H9 (cell line): Measurements from ENCODE around the gene PPP1R17. TPM values are rescaled to one million over a fixed set of nuclear protein-coding genes. Genes with fewer than 3 reads are reported as not detected.

Experiments used
- DNase-seq: peaks from one replicate; pipeline ENCODE4 v3.0.0-alpha.2; 2017
- H2AFZ ChIP-seq: one replicate; pipeline ENCODE4 v1.6.1; 2013; ENCODE audit warnings: mild to moderate bottlenecking, low read length, control low read depth, moderate library complexity
- H2AK5ac ChIP-seq: 2 replicates; pipeline ENCODE4 v1.6.1; 2013; ENCODE audit warnings: low read length, control low read depth, mixed read lengths; ENCODE audit not compliant: insufficient read length
- H2BK120ac ChIP-seq: one replicate; pipeline ENCODE4 v1.6.1; 2013; ENCODE audit warnings: low read depth, mild to moderate bottlenecking, low read length, control low read depth, inconsistent platforms; ENCODE audit not compliant: poor library complexity, severe bottlenecking
- H2BK12ac ChIP-seq: 2 replicates; pipeline ENCODE4 v1.6.1; 2013; ENCODE audit warnings: low read length, control low read depth, mixed read lengths, low read depth; ENCODE audit not compliant: insufficient read length
- H2BK15ac ChIP-seq: 2 replicates; pipeline ENCODE4 v1.6.1; 2013; ENCODE audit warnings: low read depth, low read length, control low read depth
- H2BK20ac ChIP-seq: one replicate; pipeline ENCODE4 v1.6.1; 2013; ENCODE audit warnings: low read depth, mild to moderate bottlenecking, low read length, control low read depth, inconsistent platforms; ENCODE audit not compliant: poor library complexity, severe bottlenecking
- H2BK5ac ChIP-seq: 2 replicates; pipeline ENCODE4 v1.6.1; 2013; ENCODE audit warnings: low read length, control low read depth, mixed read lengths; ENCODE audit not compliant: insufficient read length
- H3K14ac ChIP-seq: 2 replicates; pipeline ENCODE4 v1.6.1; 2013; ENCODE audit warnings: low read length, control low read depth; ENCODE audit not compliant: insufficient read depth
- H3K18ac ChIP-seq: 2 replicates; pipeline ENCODE4 v1.6.1; 2013; ENCODE audit warnings: low read depth, mild to moderate bottlenecking, mixed read lengths, low read length, control low read depth; ENCODE audit not compliant: insufficient read length
- H3K23ac ChIP-seq: 2 replicates; pipeline ENCODE4 v1.6.1; 2013; ENCODE audit warnings: low read length, control low read depth, mixed read lengths, low read depth; ENCODE audit not compliant: insufficient read length
- H3K23me2 ChIP-seq: 2 replicates; pipeline ENCODE4 v1.6.1; 2013; ENCODE audit warnings: low read depth, mild to moderate bottlenecking, mixed read lengths, low read length, control low read depth; ENCODE audit not compliant: insufficient read length, poor library complexity, severe bottlenecking
- H3K27ac ChIP-seq: 2 replicates; pipeline ENCODE4 v1.5.1; 2013; ENCODE audit warnings: low read length, control low read depth, mixed read lengths, low read depth; ENCODE audit not compliant: insufficient read length
- H3K27me3 ChIP-seq: 2 replicates; pipeline ENCODE4 v1.6.1; 2013; ENCODE audit warnings: low read length, control low read depth, inconsistent platforms; ENCODE audit not compliant: insufficient read depth
- H3K4ac ChIP-seq: 2 replicates; pipeline ENCODE4 v1.6.1; 2013; ENCODE audit warnings: low read depth, mild to moderate bottlenecking, control low read depth, inconsistent platforms, low read length, moderate library complexity
- H3K4me1 ChIP-seq: 2 replicates; pipeline ENCODE4 v1.6.1; 2013; ENCODE audit warnings: low read length, control low read depth, inconsistent platforms; ENCODE audit not compliant: insufficient read depth
- H3K4me2 ChIP-seq: 2 replicates; pipeline ENCODE4 v1.6.1; 2013; ENCODE audit warnings: low read length, control low read depth, mixed read lengths; ENCODE audit not compliant: insufficient read length, insufficient read depth
- H3K56ac ChIP-seq: 2 replicates; pipeline ENCODE4 v1.6.1; 2013; ENCODE audit warnings: low read depth, mild to moderate bottlenecking, mixed read lengths, low read length, control low read depth; ENCODE audit not compliant: insufficient read length
- H3K79me1 ChIP-seq: 2 replicates; pipeline ENCODE4 v1.6.1; 2013; ENCODE audit warnings: low read depth, mild to moderate bottlenecking, moderate library complexity, low read length, control low read depth, inconsistent platforms; ENCODE audit not compliant: insufficient read depth, poor library complexity, severe bottlenecking
- H3K79me2 ChIP-seq: 2 replicates; pipeline ENCODE4 v1.6.1; 2013; ENCODE audit warnings: low read length, control low read depth, inconsistent platforms; ENCODE audit not compliant: insufficient read depth
- H3K9ac ChIP-seq: 2 replicates; pipeline ENCODE4 v1.6.1; 2013; ENCODE audit warnings: low read length, control low read depth, mixed read lengths; ENCODE audit not compliant: insufficient read length; ENCODE audit errors: extremely low read depth
- H3K9me3 ChIP-seq: one replicate; pipeline ENCODE4 v1.6.1; 2013; ENCODE audit warnings: low read depth, low read length, inconsistent platforms; ENCODE audit not compliant: control insufficient read depth
- H3T11ph ChIP-seq: one replicate; pipeline ENCODE4 v1.6.1; 2013; ENCODE audit warnings: mild to moderate bottlenecking, low read length, control low read depth, inconsistent platforms
- H4K20me1 ChIP-seq: one replicate; pipeline ENCODE4 v1.6.1; 2013; ENCODE audit not compliant: control insufficient read depth, insufficient read length, insufficient read depth
- H4K5ac ChIP-seq: 2 replicates; pipeline ENCODE4 v1.6.1; 2013; ENCODE audit warnings: low read depth, mild to moderate bottlenecking, mixed read lengths, low read length, control low read depth; ENCODE audit not compliant: insufficient read length
- H4K8ac ChIP-seq: replicated peaks from 2 replicates; pipeline ENCODE4 v1.6.1; 2013; ENCODE audit warnings: low read length, control low read depth, mixed read lengths, low read depth; ENCODE audit not compliant: insufficient read length
- H4K91ac ChIP-seq: 2 replicates; pipeline ENCODE4 v1.6.1; 2013; ENCODE audit warnings: low read depth, mild to moderate bottlenecking, moderate library complexity, mixed read lengths, low read length, control low read depth; ENCODE audit not compliant: insufficient read length
- H3K27ac Mint-ChIP-seq, 3 experiments: 2 replicates in 2 of 3; 3 replicates in 1 of 3; pipeline ENCODE4 v1.8.0; 2020 to 2021; ENCODE audit warnings: mixed read lengths in 3 of 3, mild to moderate bottlenecking in 1 of 3, moderate library complexity in 1 of 3
- H3K27me3 Mint-ChIP-seq: 2 replicates; pipeline ENCODE4 v1.8.0; 2021; ENCODE audit warnings: low read depth, mild to moderate bottlenecking, moderate library complexity, mixed read lengths
- H3K36me3 Mint-ChIP-seq, 3 experiments: 2 replicates in 2 of 3; 3 replicates in 1 of 3; pipeline ENCODE4 v1.8.0; 2020 to 2021; ENCODE audit warnings: low read depth in 3 of 3, mixed read lengths in 3 of 3; ENCODE audit not compliant: insufficient read depth in 1 of 3
- H3K4me1 Mint-ChIP-seq, 2 experiments: 2 replicates each; pipeline ENCODE4 v1.8.0; 2020; ENCODE audit warnings: mixed read lengths in 2 of 2
- H3K4me3 Mint-ChIP-seq, 2 experiments: 2 replicates in 1 of 2; 3 replicates in 1 of 2; pipeline ENCODE4 v1.8.0; 2020 to 2021; ENCODE audit warnings: mild to moderate bottlenecking in 2 of 2, mixed read lengths in 2 of 2, moderate library complexity in 1 of 2
- H3K9me3 Mint-ChIP-seq, 2 experiments: 2 replicates in 1 of 2; 3 replicates in 1 of 2; pipeline ENCODE4 v1.8.0; 2020; ENCODE audit warnings: mild to moderate bottlenecking in 2 of 2, mixed read lengths in 2 of 2, moderate library complexity in 1 of 2
- CTCF ChIP-seq: fragments of 200-600 bp; sonication (generic); conservative IDR thresholded peaks from 3 replicates; pipeline ENCODE4 v1.8.0; 2021; ENCODE audit warnings: antibody characterized with exemption, mild to moderate bottlenecking
- WGBS: extraction: QIAGEN DNeasy Blood & Tissue Kit; methylation state at CpG from one replicate; pipeline ENCODE4 v1.1.7; 2013; ENCODE audit warnings: missing lambda C conversion rate, low lambda C conversion rate, mixed read lengths; ENCODE audit not compliant: insufficient read length; ENCODE audit errors: extremely low coverage; 5-methylcytosine and 5-hydroxymethylcytosine counted together
- total RNA-seq: library from RNA; stranded (reverse); gene quantifications from 2 replicates; pipeline ENCODE4 v1.2.1, GENCODE V29; 2021

The PPP1R17 gene
- total RNA-seq, 1 experiment from 2014 or later = 1.2 TPM

DNA sequence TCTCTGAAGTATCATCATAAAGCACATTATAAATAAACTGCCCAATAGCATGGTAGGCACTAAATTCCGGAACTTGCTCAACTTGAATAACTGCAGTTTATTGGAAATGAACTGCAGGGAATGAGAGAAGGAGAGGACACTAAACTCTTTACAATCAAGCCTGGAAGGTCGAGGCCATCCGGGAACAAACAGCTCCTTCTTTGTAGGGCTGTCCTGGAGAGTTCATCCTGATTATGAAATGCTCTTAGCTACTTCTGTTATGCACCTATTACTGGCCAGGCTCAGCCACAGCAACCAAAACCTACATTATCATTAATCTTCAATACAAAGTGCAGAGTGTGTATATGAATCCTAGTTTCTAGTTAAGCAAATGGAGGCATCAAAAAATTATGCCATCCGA is 64.7 kb downstream of the PPP1R17 start:
- Histone ChIP-seq H2BK120ac (no peak overlapping the region), H2BK12ac (no peak overlapping the region), H2AFZ (no peak overlapping the region), H3K56ac (no peak overlapping the region), H2BK5ac (no peak overlapping the region), H3K14ac (no peak overlapping the region), H3K18ac (no peak overlapping the region), H3K23me2 (no peaks in the 10 kb centered on the region), H3K27ac (no peak overlapping the region), H3K79me2 (no peaks in the 10 kb centered on the region), H3K4ac (no peak overlapping the region), H3K23ac (no peak overlapping the region), H3K4me1 (no peaks in the 10 kb centered on the region), H3K9me3 (no peaks in the 10 kb centered on the region), H3T11ph (no peak overlapping the region), H2BK20ac (no peak overlapping the region), H4K8ac (no peak overlapping the region), H3K79me1 (no peaks in the 10 kb centered on the region), H3K27me3 (peaks cover 6% of the 10 kb centered on the region; the same call in 1 of the 2 replicates), H4K91ac (no peak overlapping the region), H3K4me2 (no peak overlapping the region), H2AK5ac (no peak overlapping the region), H2BK15ac (no peak overlapping the region), H4K20me1 (no peaks in the 10 kb centered on the region), H3K9ac (no peak overlapping the region), H4K5ac (no peak overlapping the region)
- Mint-ChIP-seq H3K4me3 (no peak overlapping the region), H3K4me1 (no peaks in the 10 kb centered on the region), H3K36me3 (no peaks in the 10 kb centered on the region), H3K27me3 (peaks cover 98% of the 10 kb centered on the region), H3K27ac (no peak overlapping the region), H3K9me3 (peaks cover 2 to 4% of the 10 kb centered on the region in 2 experiments; a peak in 2 of 5 replicates)
- no CpG with 5 or more reads among the region's 4 CpGs for WGBS
- no peak for TF ChIP-seq CTCF
- DNase-seq = no peak

Other genes with a start within 250 kb of the PPP1R17 start
- gene ITPRID1, start 173.1 kb upstream of the PPP1R17 start, total RNA-seq = 1.1 and 1.2 TPM in 2 replicates